ENCODE results near the gene CHRDL2.

DNA sequence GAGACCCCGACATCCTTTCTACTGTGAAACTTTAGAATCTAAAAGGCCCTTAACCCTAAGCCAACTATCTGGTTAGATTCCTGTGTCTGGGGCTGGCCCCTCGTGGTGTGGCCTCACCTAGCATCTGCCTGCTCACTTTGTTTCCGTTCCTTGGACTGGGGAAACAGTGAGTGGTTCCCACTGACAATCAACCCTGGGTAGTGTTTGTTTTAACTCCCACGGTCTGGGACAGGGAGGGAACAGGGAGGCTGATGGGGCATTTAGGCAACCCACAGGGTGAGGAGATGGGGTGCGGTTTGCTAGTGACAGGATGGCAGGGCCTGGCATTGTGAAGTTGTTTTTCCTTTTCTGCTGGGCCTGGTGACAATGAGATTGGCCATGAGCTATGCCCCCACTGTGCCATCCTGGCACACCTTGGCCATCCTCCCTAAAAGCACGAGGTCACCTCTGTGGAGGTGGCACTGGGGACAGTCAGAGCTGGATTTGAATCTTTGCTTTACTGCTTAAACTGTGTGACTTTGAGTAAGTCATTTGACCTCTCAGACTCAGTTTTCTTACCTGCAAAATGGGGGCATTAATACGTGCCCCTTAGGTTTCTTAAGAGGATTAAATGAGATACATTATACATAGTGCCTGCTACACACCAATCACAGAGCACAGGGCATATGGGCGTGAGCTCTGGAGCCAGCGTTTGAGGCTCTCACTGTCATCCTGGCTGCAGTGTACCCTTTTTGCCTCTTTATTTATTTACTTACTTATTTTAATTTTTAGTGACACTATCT lies 31.4 kb downstream of the CHRDL2 start:
- TF ChIP-seq, protein P1, sequence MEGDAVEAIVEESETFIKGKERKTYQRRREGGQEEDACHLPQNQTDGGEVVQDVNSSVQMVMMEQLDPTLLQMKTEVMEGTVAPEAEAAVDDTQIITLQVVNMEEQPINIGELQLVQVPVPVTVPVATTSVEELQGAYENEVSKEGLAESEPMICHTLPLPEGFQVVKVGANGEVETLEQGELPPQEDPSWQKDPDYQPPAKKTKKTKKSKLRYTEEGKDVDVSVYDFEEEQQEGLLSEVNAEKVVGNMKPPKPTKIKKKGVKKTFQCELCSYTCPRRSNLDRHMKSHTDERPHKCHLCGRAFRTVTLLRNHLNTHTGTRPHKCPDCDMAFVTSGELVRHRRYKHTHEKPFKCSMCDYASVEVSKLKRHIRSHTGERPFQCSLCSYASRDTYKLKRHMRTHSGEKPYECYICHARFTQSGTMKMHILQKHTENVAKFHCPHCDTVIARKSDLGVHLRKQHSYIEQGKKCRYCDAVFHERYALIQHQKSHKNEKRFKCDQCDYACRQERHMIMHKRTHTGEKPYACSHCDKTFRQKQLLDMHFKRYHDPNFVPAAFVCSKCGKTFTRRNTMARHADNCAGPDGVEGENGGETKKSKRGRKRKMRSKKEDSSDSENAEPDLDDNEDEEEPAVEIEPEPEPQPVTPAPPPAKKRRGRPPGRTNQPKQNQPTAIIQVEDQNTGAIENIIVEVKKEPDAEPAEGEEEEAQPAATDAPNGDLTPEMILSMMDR (tag by site-specific recombination; IDR thresholded peaks at IDR 0.05), result no peak
- TF ChIP-seq, protein P2, sequence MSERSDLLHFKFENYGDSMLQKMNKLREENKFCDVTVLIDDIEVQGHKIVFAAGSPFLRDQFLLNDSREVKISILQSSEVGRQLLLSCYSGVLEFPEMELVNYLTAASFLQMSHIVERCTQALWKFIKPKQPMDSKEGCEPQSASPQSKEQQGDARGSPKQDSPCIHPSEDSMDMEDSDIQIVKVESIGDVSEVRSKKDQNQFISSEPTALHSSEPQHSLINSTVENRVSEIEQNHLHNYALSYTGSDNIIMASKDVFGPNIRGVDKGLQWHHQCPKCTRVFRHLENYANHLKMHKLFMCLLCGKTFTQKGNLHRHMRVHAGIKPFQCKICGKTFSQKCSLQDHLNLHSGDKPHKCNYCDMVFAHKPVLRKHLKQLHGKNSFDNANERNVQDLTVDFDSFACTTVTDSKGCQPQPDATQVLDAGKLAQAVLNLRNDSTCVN (tag by site-specific recombination; optimal IDR thresholded peaks at IDR 0.05), result no peak
- TF ChIP-seq SP2 (tag by site-specific recombination; IDR thresholded peaks at IDR 0.05), result no peak
- no peak for TF ChIP-seq ZNF274 (IDR thresholded peaks at IDR 0.05; ENCODE audit: low read length)
- no peak for TF ChIP-seq ZNF274 (tag by site-specific recombination; IDR thresholded peaks at IDR 0.05; ENCODE audit: borderline replicate concordance)
- TF ChIP-seq IKZF3 (tag by site-specific recombination; IDR thresholded peaks at IDR 0.05), result no peak
- TF ChIP-seq, protein P3, sequence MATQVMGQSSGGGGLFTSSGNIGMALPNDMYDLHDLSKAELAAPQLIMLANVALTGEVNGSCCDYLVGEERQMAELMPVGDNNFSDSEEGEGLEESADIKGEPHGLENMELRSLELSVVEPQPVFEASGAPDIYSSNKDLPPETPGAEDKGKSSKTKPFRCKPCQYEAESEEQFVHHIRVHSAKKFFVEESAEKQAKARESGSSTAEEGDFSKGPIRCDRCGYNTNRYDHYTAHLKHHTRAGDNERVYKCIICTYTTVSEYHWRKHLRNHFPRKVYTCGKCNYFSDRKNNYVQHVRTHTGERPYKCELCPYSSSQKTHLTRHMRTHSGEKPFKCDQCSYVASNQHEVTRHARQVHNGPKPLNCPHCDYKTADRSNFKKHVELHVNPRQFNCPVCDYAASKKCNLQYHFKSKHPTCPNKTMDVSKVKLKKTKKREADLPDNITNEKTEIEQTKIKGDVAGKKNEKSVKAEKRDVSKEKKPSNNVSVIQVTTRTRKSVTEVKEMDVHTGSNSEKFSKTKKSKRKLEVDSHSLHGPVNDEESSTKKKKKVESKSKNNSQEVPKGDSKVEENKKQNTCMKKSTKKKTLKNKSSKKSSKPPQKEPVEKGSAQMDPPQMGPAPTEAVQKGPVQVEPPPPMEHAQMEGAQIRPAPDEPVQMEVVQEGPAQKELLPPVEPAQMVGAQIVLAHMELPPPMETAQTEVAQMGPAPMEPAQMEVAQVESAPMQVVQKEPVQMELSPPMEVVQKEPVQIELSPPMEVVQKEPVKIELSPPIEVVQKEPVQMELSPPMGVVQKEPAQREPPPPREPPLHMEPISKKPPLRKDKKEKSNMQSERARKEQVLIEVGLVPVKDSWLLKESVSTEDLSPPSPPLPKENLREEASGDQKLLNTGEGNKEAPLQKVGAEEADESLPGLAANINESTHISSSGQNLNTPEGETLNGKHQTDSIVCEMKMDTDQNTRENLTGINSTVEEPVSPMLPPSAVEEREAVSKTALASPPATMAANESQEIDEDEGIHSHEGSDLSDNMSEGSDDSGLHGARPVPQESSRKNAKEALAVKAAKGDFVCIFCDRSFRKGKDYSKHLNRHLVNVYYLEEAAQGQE (tag by site-specific recombination; IDR thresholded peaks at IDR 0.05), result no peak
- TF ChIP-seq TRIM28 (IDR thresholded peaks at IDR 0.05; ENCODE audit: borderline replicate concordance, low read length), result no peak
- no peak for TF ChIP-seq ZNF76 (tag by site-specific recombination; IDR thresholded peaks at IDR 0.05; ENCODE audit: borderline replicate concordance, low read depth)
- no peak for TF ChIP-seq GLIS2 (tag by site-specific recombination; IDR thresholded peaks at IDR 0.05)
- no peak for TF ChIP-seq SETDB1 (IDR thresholded peaks at IDR 0.05; ENCODE audit: insufficient read length, low read length)
- TF ChIP-seq ZNF561 (tag by site-specific recombination; IDR thresholded peaks at IDR 0.05; ENCODE audit: borderline replicate concordance), result no peak
- no peak for TF ChIP-seq KLF1 (tag by site-specific recombination; IDR thresholded peaks at IDR 0.05)
- TF ChIP-seq, protein P4, sequence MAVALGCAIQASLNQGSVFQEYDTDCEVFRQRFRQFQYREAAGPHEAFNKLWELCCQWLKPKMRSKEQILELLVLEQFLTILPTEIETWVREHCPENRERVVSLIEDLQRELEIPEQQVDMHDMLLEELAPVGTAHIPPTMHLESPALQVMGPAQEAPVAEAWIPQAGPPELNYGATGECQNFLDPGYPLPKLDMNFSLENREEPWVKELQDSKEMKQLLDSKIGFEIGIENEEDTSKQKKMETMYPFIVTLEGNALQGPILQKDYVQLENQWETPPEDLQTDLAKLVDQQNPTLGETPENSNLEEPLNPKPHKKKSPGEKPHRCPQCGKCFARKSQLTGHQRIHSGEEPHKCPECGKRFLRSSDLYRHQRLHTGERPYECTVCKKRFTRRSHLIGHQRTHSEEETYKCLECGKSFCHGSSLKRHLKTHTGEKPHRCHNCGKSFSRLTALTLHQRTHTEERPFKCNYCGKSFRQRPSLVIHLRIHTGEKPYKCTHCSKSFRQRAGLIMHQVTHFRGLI (tag by site-specific recombination; IDR thresholded peaks at IDR 0.05), result no peak
- TF ChIP-seq GLI2 (tag by site-specific recombination; IDR thresholded peaks at IDR 0.05; ENCODE audit: borderline replicate concordance, low read depth), result no peak
